ENCODE results near the gene KNOP1. TPM values are rescaled to one million over a fixed set of nuclear protein-coding genes. Genes with fewer than 3 reads are reported as not detected.
"Not testable (repeated sequence)": the region's sequence is repeated elsewhere in the genome, so short reads cannot be mapped to it uniquely, and the experiment has no call there.

The KNOP1 gene
- total RNA-seq, 1 experiment from 2014 or later: 29.0 TPM

DNA sequence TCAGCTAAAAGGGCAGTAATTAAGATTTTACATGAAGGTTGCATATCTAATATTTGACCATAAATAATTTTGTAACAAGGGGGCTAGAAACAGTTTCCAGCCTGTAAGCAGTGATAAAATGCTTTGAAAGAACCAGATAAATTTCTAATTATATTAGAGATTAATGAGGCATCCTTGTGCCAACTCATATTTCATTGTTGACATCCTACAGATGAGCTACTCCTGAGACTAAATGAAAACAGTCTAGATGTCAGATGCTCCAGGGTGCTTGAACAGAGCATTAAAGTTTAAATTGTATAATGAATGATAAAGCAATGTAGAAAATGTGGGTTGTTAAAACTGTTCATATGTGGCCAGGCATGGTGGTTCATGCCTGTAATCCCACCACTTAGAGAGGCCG is 23.3 kb upstream of the KNOP1 start:
- DNase-seq (ENCODE audit: low spot score): no peak

DNA sequence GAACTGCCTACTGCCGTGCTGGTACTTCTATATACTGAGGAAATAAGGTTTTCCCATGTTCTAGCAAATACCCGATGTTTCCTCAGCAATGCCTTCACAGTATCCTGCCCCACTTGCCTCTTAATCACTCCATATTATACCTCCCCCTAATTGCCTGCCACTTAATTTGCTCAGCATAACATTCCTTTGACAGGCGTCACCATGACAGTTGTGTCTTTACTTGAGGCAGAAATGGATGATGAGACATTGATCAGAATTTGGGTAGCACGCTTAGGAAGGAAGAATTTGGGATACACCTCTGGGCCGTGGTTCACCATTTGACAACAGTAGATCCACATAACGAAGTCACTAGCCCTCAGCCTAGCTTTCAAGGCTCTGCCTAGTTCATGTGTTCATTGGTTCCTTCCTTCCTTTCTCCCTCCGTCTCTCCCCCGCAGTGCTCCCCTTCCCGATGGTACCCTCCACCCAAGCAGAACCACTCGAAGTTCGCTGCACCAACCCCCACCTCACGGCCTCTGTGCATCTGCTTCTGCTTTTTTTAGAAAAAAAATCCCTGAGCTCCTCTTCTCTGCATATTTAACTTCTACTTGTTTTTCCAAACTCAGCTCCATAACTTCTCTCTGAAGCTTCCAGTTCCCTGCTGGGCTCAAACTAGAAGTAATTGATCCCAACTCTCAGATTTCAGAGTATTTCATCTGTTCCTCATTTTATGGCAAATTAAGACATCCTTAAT is 19.4 kb upstream of the KNOP1 start:
- no peak for DNase-seq (ENCODE audit: low spot score)

DNA sequence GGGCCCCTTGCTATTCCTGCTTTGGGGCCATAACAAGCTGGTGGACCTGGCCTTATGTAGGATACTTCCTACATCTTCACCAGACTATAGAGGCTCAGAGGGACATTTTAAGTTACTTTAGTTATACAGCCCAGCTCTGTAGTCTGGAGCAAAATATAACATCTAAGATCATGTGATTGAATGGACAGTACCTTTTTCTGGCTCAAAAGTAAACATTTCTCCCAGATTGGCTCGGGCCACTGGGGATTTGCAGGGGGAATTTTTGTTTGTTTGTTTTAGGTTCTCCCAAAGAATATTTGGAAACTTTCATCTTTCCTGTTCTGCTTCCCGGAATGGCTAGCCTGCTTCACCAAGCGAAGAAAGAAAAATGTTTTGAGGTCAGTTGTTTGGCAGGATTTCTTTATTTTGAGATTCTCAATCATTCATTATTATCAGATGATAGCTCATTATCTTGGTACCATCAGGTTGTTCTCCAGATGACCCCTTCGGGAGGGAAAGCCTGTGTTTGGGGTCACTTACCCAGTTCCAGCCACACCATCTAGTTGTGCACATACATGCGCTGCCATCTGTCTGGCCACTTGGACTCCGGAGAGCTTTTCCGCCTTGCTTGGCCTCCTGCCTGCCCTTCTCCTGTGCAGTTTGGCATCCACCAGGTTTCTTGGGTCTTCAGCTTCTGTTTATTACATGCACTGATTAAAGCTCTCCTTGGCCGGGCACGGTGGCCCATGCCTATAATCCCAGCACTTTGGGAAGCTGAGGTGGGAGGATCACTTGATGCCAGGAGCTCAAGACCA is 17.2 kb upstream of the KNOP1 start:
- no peak for DNase-seq (ENCODE audit: low spot score)

DNA sequence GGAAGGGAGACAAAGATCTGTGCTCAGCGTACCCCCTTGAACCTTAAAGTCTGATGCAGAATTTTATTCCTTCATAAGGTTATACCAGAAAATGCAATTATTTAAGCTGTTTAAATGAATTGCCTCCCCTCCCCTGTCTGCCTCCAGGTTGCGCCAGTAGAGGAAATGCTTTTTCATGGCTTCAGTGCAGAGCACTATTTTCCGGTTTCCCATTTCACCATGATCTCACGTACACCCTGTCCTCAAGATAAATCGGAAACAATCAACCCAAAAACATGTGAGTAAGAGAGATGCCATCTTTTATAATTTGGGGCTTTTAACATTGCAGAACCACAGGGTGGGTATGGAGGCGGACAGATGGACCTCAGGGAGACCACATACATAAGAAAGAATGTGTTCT is 15.5 kb upstream of the KNOP1 start:
- no peak for DNase-seq (ENCODE audit: low spot score)

DNA sequence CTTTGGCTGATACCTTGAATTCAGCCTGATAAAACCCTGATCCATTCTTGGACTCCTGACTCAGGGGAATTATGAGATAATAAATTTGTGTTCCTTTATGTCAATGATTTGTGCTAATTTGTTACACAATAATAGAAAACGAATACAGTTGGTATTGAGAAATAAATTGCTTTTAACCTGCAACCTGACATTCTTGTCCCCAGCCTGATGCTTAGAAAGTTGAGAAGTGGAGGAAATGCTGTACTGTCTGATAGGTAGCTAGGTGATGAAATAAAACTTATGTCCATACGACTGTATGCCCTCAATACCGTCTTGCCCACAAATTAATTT is 10.6 kb upstream of the KNOP1 start:
- DNase-seq (ENCODE audit: low spot score): no peak

DNA sequence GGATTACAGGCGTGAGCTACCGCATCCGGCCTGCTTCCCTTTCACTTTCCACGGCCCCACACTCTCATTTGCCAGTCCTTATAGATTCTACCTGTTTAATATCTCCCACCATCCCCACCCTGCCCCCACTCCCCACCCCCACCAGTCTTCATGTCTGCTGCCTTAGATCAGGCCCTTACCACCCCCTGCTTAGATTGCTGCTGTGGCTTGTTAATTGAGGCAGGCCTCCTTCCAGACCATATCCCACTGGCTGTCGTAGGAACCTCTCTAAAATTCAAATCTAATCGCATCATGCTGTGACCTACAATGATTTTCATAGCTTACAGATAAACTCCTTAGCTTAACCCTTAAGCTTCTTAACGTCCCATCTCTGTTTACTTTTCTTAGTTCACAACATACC is 5.0 kb upstream of the KNOP1 start:
- no peak for DNase-seq (ENCODE audit: low spot score)

DNA sequence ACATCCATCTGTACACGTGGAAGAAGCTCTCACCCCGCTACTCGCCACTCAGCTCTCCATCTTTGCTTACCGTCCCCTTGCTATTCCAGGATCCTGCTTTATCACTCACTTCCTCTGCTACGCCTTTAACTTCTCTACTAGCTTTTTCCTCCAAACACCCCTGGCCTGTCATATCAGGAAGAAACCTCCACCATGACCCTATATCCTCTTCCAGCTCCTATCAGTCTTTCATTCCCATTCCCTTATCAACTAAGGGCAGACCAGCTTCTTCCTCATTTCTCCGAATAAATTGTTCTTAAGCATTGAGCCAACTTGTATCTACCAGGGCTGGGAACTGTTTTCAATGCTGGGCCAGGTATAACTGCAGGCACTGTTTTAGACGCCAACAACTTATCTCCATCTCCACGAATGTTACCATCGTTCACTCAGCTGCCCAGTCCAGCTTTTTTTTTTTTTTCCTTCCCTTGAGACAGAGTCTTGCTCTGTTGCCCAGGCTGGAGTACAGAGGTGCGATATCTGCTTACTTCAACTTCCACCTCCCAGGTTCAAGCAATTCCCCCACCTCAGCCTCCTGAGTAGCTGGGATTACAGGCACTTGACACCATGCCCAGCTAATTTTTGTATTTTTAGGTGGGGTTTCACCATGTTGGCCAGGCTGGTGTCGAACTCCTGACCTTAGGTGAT is 4.4 kb upstream of the KNOP1 start:
- DNase-seq (ENCODE audit: low spot score): no peak

DNA sequence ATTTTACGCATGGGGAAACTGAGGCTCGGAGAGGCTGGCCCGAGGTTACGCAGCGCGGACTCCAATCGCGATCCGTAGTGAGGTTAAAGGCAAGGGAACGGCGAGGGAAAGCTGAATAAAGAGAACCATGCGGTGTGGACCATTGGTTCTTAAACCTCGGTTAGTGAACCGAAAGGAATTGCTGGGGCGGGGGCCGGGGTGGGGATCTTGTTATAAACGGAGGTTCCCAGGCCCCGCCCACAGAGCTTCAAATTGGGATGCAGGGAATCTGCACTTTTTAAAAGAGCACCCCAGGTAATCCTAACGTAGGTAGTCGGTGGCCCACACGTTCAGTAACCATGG is 568 bp upstream of the KNOP1 start:
- no peak for DNase-seq (ENCODE audit: low spot score)

DNA sequence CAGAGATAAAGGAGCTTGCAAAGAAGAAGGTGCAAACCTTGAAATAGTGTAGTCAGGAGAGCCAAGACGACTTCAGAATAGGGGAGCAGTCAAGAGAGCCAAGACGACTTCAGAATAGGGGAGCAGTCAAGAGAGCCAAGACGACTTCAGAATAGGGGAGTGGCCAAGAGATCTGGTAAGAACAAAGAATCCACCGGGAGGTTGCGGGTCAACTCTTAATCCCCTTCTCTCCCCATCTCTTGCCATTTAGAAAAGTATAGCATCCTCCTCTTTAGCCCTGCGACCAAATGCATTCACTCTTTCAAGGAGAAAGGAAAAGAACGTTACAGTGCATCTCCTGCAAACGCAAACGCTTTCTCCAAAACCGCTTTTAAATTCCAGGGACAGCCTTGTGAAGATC is 713 bp downstream of the KNOP1 start:
- no peak for DNase-seq (ENCODE audit: low spot score)

DNA sequence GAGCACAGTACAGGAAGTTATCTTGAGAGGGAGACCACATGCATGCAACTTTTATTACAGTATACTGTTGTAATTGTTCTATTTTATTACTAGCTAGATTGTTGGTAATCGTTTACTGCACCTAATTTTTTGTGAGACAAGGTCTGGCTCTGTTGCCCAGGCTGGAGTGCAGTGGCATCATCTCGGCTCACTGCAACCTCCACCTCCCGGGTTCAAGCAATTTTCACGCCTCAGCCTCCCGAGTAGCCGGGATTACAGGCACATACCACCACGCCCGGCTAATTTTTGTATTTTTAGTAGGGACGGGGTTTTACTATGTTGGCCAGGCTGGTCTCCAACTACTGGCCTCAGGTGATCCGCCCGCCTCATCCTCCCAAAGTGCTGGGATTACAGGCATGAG is 1.3 kb downstream of the KNOP1 start:
- not testable (repeated sequence) for DNase-seq (ENCODE audit: low spot score)

DNA sequence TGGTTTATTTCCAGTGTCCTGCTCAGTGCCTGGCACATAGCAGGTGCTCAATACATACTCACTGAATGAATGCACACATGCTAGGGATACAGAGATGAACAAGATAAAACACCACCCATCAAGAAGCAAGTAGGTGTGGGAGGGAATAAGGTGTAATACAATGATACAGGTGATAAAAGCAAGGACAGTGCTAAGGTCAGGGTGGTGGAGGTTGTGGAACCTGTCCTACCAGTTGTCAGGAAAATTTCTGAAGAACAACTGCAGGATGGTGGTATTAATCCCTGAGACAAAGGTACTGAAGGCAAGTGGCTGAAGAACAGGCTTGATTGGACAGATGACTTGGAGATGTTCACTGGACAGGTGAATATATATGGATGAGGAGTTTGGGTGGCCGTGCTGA is 1.8 kb downstream of the KNOP1 start:
- no peak for DNase-seq (ENCODE audit: low spot score)

DNA sequence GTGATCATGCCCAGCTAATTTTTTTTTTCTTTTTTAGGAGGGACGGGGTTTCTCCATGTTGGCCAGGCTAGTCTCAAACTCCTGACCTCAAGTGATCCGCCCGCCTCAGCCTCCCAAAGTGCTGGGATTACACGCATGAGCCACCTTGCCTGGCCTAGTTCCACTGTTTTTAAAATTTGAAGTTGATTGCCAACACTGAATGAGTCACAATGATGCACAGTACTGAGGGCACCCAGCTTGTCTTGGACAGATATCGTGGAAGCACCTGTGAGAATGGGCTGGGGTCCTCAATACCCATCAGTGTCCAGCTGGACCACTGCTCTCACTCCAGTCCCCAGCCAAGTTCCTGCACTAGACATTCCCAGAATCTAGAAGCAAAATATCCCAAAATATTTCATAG is 2.5 kb downstream of the KNOP1 start:
- DNase-seq (ENCODE audit: low spot score): no peak

DNA sequence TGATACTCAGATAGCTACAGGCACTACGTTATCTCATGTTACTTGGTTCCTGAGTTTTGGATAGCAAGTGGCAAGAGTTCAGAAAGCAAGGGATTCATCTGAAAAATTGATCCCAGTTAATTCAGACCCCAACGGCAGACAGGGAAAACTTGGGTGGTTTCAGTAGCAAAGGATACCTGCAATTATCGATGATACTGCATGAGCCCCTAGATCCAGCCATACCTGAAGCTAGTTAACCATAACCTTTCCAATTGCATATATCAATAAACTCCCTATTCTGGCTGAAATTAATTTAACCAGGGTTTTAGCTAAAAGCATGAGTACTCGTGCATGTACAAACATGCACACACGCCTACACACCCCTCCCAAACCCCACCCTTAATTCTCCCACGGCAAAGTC is 4.3 kb downstream of the KNOP1 start:
- no peak for DNase-seq (ENCODE audit: low spot score)

DNA sequence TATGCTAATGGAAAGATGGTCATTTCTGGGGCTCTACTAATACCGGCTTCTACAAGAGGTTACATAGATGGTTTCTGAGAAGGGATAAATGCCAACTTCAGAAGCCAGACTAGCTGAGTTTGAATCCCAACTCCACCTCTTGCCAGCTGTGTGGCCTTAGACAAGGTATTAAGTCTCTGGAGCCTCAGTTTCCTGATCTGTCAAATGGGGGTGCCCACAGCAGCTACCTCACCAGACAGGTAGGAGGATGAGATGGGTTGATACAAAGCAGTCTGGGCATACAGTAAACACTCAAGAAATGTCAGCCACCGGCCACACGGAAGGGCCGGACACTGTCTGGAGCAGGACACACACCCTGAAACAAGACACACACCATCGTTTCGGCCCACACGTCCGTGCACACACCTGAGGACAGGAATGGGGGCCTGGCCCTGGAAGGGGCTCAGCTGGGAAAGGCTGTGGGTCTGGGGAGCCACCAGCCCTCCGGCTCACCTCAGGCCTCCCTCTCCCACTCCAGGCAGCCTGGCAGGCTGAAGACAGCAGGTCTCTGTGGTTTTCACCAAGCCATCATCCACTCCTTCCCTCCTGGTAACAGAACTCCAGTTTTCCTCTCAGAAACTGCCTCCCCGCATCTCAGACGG is 5.5 kb downstream of the KNOP1 start:
- DNase-seq (ENCODE audit: low spot score): no peak

DNA sequence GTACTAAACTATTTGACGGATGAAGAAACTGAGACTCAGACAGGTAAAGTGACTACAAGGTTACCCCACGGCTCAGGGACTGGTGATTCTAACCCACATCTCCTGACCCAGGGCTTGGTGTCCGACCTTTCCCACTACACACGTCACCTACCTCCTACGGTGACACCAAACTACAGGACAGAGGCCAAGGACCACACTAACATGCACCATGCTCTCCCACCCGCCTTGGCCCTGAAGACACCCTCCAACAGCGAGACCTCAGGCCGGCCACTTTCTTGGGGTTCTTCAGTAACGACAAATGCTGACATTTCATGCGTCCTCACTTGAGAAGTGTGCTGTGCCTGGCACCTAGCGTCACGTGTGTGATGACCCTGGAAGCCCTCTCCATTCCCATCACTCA is 6.4 kb downstream of the KNOP1 start:
- DNase-seq (ENCODE audit: low spot score): no peak

DNA sequence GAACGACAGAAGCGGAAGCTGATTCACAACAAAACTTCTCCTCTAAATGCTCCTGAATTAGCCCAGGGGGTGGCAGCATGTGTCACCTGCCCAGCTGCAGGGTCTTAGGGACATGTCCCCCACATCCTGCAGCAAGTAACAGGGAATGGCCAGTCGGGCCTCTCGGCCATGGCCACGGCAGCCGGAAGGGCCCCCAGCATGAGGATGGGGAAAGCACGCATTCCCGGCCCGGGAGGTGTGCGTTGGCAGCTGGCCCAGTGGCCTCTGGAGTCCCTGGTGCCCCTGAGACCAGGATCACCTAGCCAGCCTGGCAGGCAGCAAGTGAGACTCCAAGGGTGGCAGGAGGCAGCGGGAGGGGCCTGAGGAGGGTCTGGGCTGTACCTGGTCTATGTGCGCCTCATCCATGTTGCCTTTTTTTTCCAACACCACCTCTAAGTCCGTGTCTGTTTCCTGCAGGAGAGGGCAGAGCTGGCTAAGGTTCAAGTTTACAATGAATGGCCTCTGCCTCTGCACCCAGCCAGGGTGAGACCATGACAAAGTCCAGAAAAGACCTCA is 7.0 kb downstream of the KNOP1 start:
- DNase-seq (ENCODE audit: low spot score): no peak

DNA sequence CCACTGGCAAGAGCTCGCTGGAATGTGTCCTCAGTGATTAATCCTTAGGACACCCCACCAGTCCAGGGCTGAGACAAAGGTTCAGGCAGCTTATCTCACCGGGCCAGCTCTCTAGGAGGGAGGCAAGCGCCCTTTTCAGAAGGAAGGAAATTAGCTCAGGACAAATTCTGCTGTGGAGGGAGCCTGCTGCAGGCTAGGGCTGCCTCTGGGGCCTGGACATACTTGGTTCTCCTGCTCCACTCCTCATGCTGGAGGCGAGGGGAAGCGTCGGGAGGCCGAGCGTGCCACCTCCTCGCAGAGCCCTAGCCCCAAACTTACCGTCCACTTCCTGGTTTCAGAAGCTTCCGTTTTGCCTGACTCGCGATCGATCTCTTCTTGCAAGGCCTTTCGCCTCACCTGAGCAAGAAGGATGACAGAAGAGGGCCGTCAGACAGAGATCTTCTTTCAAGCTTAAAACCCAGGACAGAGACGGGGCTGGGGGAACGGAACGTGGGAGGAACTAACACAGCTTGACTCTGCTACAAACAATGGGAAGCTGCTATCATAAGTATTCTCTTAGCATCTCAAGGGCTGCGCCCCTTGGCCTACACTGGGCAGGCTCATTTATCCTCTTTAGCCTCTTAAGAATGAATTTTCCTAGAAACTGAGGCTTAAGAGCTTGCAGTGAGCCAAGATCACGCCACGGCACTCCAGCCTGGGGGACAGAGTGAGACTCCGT is 7.7 kb downstream of the KNOP1 start:
- no peak for DNase-seq (ENCODE audit: low spot score)

DNA sequence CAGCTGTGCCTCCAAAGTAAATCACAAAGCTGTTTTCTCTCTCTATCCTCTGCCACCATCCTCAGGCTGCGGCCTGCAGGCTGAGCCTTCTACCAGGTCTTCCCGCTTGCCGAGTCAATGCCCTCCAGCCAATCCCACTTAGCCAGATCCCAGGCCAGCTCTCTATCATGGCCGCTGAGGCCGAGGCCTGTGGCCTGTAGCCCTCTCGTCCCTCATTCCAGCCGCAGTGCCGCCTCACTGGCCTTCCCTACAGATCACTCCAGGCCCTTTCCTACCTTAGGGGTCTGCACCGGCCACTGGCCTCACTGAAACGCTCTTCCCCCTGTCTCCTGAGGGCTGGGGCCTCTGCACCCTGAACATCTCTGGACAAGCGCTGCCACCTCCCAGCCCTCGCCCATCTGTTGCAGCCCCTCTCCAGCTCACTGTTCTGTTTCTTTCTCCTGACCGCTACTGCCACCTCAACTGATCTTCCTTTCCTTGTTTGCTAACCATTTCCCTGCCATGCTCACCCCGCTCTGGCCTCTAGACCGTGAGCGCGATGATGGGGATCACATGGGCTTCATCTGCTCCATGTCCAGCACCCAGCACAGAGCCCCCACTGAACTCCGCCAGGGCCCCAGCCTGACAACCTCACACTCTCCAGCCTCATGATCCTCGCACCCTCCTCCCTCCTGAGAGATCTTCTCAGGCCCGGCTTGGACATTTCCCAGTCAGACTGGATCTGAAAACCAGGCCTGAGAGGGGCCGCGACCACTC is 8.5 kb downstream of the KNOP1 start:
- DNase-seq (ENCODE audit: low spot score): no peak

DNA sequence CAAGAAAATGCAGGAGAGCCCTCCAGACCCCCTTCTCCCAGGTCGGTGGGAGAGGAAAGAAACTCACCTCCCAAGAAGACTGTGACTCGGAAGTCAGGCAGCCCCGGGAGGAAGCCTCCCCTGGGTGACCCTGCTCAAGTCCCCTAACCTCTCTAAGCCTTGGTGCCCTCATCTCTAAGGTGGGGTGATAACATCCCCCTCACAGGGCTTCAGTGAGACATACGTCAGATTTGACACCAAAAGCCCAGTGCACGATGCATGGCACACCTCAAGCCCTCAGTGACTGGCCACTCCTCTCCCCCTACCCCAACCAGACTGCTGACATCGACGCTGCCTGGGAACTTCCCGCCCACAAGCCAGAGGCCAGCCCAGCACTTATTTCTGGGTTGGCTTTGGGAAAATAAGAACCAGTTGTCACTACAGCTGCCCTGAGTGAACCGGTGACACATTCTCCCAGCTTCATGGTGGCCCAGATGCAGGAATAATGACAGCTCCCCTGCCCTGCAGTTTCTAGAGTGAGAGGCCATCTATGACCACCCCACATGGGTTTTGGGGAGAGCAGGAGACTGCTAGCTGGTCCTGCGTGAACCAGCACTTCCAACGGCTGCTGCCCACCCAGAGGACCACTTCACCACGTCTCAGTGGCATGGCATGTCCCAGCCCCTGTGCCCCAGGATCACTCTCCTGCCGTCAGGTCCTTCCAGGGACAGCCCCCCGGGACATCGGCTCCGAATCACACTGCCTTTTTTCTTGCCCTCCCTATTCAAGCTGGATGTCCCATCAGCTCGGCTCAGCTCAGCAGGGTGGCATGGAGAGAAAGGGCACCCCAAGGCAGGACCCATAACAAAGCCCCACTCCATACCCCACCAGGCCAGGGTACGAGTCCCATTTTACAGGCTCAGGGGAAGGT is 9.5 kb downstream of the KNOP1 start:
- no peak for DNase-seq (ENCODE audit: low spot score)
